H9 (cell line): ENCODE measurements around the gene WNT7B. TPM values are rescaled to one million over a fixed set of nuclear protein-coding genes. Genes with fewer than 3 reads are reported as not detected.

Source experiments
- DNase-seq: peaks from one replicate; pipeline ENCODE4 v3.0.0-alpha.2; 2017
- H2AFZ ChIP-seq: one replicate; pipeline ENCODE4 v1.6.1; 2013; ENCODE audit warnings: mild to moderate bottlenecking, low read length, control low read depth, moderate library complexity
- H2AK5ac ChIP-seq: 2 replicates; pipeline ENCODE4 v1.6.1; 2013; ENCODE audit warnings: low read length, control low read depth, mixed read lengths; ENCODE audit not compliant: insufficient read length
- H2BK120ac ChIP-seq: one replicate; pipeline ENCODE4 v1.6.1; 2013; ENCODE audit warnings: low read depth, mild to moderate bottlenecking, low read length, control low read depth, inconsistent platforms; ENCODE audit not compliant: poor library complexity, severe bottlenecking
- H2BK12ac ChIP-seq: 2 replicates; pipeline ENCODE4 v1.6.1; 2013; ENCODE audit warnings: low read length, control low read depth, mixed read lengths, low read depth; ENCODE audit not compliant: insufficient read length
- H2BK15ac ChIP-seq: 2 replicates; pipeline ENCODE4 v1.6.1; 2013; ENCODE audit warnings: low read depth, low read length, control low read depth
- H2BK20ac ChIP-seq: one replicate; pipeline ENCODE4 v1.6.1; 2013; ENCODE audit warnings: low read depth, mild to moderate bottlenecking, low read length, control low read depth, inconsistent platforms; ENCODE audit not compliant: poor library complexity, severe bottlenecking
- H2BK5ac ChIP-seq: 2 replicates; pipeline ENCODE4 v1.6.1; 2013; ENCODE audit warnings: low read length, control low read depth, mixed read lengths; ENCODE audit not compliant: insufficient read length
- H3K14ac ChIP-seq: 2 replicates; pipeline ENCODE4 v1.6.1; 2013; ENCODE audit warnings: low read length, control low read depth; ENCODE audit not compliant: insufficient read depth
- H3K18ac ChIP-seq: 2 replicates; pipeline ENCODE4 v1.6.1; 2013; ENCODE audit warnings: low read depth, mild to moderate bottlenecking, mixed read lengths, low read length, control low read depth; ENCODE audit not compliant: insufficient read length
- H3K23ac ChIP-seq: 2 replicates; pipeline ENCODE4 v1.6.1; 2013; ENCODE audit warnings: low read length, control low read depth, mixed read lengths, low read depth; ENCODE audit not compliant: insufficient read length
- H3K23me2 ChIP-seq: 2 replicates; pipeline ENCODE4 v1.6.1; 2013; ENCODE audit warnings: low read depth, mild to moderate bottlenecking, mixed read lengths, low read length, control low read depth; ENCODE audit not compliant: insufficient read length, poor library complexity, severe bottlenecking
- H3K27ac ChIP-seq: 2 replicates; pipeline ENCODE4 v1.5.1; 2013; ENCODE audit warnings: low read length, control low read depth, mixed read lengths, low read depth; ENCODE audit not compliant: insufficient read length
- H3K27me3 ChIP-seq: 2 replicates; pipeline ENCODE4 v1.6.1; 2013; ENCODE audit warnings: low read length, control low read depth, inconsistent platforms; ENCODE audit not compliant: insufficient read depth
- H3K4ac ChIP-seq: 2 replicates; pipeline ENCODE4 v1.6.1; 2013; ENCODE audit warnings: low read depth, mild to moderate bottlenecking, control low read depth, inconsistent platforms, low read length, moderate library complexity
- H3K4me1 ChIP-seq: 2 replicates; pipeline ENCODE4 v1.6.1; 2013; ENCODE audit warnings: low read length, control low read depth, inconsistent platforms; ENCODE audit not compliant: insufficient read depth
- H3K4me2 ChIP-seq: 2 replicates; pipeline ENCODE4 v1.6.1; 2013; ENCODE audit warnings: low read length, control low read depth, mixed read lengths; ENCODE audit not compliant: insufficient read length, insufficient read depth
- H3K56ac ChIP-seq: 2 replicates; pipeline ENCODE4 v1.6.1; 2013; ENCODE audit warnings: low read depth, mild to moderate bottlenecking, mixed read lengths, low read length, control low read depth; ENCODE audit not compliant: insufficient read length
- H3K79me1 ChIP-seq: 2 replicates; pipeline ENCODE4 v1.6.1; 2013; ENCODE audit warnings: low read depth, mild to moderate bottlenecking, moderate library complexity, low read length, control low read depth, inconsistent platforms; ENCODE audit not compliant: insufficient read depth, poor library complexity, severe bottlenecking
- H3K79me2 ChIP-seq: 2 replicates; pipeline ENCODE4 v1.6.1; 2013; ENCODE audit warnings: low read length, control low read depth, inconsistent platforms; ENCODE audit not compliant: insufficient read depth
- H3K9ac ChIP-seq: 2 replicates; pipeline ENCODE4 v1.6.1; 2013; ENCODE audit warnings: low read length, control low read depth, mixed read lengths; ENCODE audit not compliant: insufficient read length; ENCODE audit errors: extremely low read depth
- H3K9me3 ChIP-seq: one replicate; pipeline ENCODE4 v1.6.1; 2013; ENCODE audit warnings: low read depth, low read length, inconsistent platforms; ENCODE audit not compliant: control insufficient read depth
- H3T11ph ChIP-seq: one replicate; pipeline ENCODE4 v1.6.1; 2013; ENCODE audit warnings: mild to moderate bottlenecking, low read length, control low read depth, inconsistent platforms
- H4K20me1 ChIP-seq: one replicate; pipeline ENCODE4 v1.6.1; 2013; ENCODE audit not compliant: control insufficient read depth, insufficient read length, insufficient read depth
- H4K5ac ChIP-seq: 2 replicates; pipeline ENCODE4 v1.6.1; 2013; ENCODE audit warnings: low read depth, mild to moderate bottlenecking, mixed read lengths, low read length, control low read depth; ENCODE audit not compliant: insufficient read length
- H4K8ac ChIP-seq: replicated peaks from 2 replicates; pipeline ENCODE4 v1.6.1; 2013; ENCODE audit warnings: low read length, control low read depth, mixed read lengths, low read depth; ENCODE audit not compliant: insufficient read length
- H4K91ac ChIP-seq: 2 replicates; pipeline ENCODE4 v1.6.1; 2013; ENCODE audit warnings: low read depth, mild to moderate bottlenecking, moderate library complexity, mixed read lengths, low read length, control low read depth; ENCODE audit not compliant: insufficient read length
- H3K27ac Mint-ChIP-seq, 3 experiments: 2 replicates in 2 of 3; 3 replicates in 1 of 3; pipeline ENCODE4 v1.8.0; 2020 to 2021; ENCODE audit warnings: mixed read lengths in 3 of 3, mild to moderate bottlenecking in 1 of 3, moderate library complexity in 1 of 3
- H3K27me3 Mint-ChIP-seq: 2 replicates; pipeline ENCODE4 v1.8.0; 2021; ENCODE audit warnings: low read depth, mild to moderate bottlenecking, moderate library complexity, mixed read lengths
- H3K36me3 Mint-ChIP-seq, 3 experiments: 2 replicates in 2 of 3; 3 replicates in 1 of 3; pipeline ENCODE4 v1.8.0; 2020 to 2021; ENCODE audit warnings: low read depth in 3 of 3, mixed read lengths in 3 of 3; ENCODE audit not compliant: insufficient read depth in 1 of 3
- H3K4me1 Mint-ChIP-seq, 2 experiments: 2 replicates each; pipeline ENCODE4 v1.8.0; 2020; ENCODE audit warnings: mixed read lengths in 2 of 2
- H3K4me3 Mint-ChIP-seq, 2 experiments: 2 replicates in 1 of 2; 3 replicates in 1 of 2; pipeline ENCODE4 v1.8.0; 2020 to 2021; ENCODE audit warnings: mild to moderate bottlenecking in 2 of 2, mixed read lengths in 2 of 2, moderate library complexity in 1 of 2
- H3K9me3 Mint-ChIP-seq, 2 experiments: 2 replicates in 1 of 2; 3 replicates in 1 of 2; pipeline ENCODE4 v1.8.0; 2020; ENCODE audit warnings: mild to moderate bottlenecking in 2 of 2, mixed read lengths in 2 of 2, moderate library complexity in 1 of 2
- CTCF ChIP-seq: fragments of 200-600 bp; sonication (generic); conservative IDR thresholded peaks from 3 replicates; pipeline ENCODE4 v1.8.0; 2021; ENCODE audit warnings: antibody characterized with exemption, mild to moderate bottlenecking
- WGBS: extraction: QIAGEN DNeasy Blood & Tissue Kit; methylation state at CpG from one replicate; pipeline ENCODE4 v1.1.7; 2013; ENCODE audit warnings: missing lambda C conversion rate, low lambda C conversion rate, mixed read lengths; ENCODE audit not compliant: insufficient read length; ENCODE audit errors: extremely low coverage; 5-methylcytosine and 5-hydroxymethylcytosine counted together
- total RNA-seq: library from RNA; stranded (reverse); gene quantifications from 2 replicates; pipeline ENCODE4 v1.2.1, GENCODE V29; 2021

WNT7B gene
- total RNA-seq, 1 experiment from 2014 or later = 0.09 TPM

GRCh38 chr22:45887202-45888131 lies 89.5 kb downstream of the WNT7B start:
- H3K4me2 ChIP-seq = no peak overlapping the region
- no peaks in the 10 kb centered on the region for H3K79me2 ChIP-seq
- no peak overlapping the region for H3T11ph ChIP-seq
- H3K56ac ChIP-seq = no peak overlapping the region
- no peak overlapping the region for H2BK12ac ChIP-seq
- H2AK5ac ChIP-seq = no peak overlapping the region
- whole genome bisulfite sequencing = no CpG with 5 or more reads among the region's 22 CpGs
- no peak overlapping the region for H3K9ac ChIP-seq
- no peak overlapping the region for H3K27ac ChIP-seq
- H2BK20ac ChIP-seq = no peak overlapping the region
- no peaks in the 10 kb centered on the region for H3K36me3 Mint-ChIP-seq
- H3K27me3 ChIP-seq = no peaks in the 10 kb centered on the region
- H3K9me3 Mint-ChIP-seq = no peaks in the 10 kb centered on the region
- no peak overlapping the region for H2BK15ac ChIP-seq
- no peak overlapping the region for H3K27ac Mint-ChIP-seq
- peak overlapping the region; percentile 10 for H4K8ac ChIP-seq
- peak; percentile 18 for DNase-seq
- H3K4me3 Mint-ChIP-seq = no peak overlapping the region
- no peaks in the 10 kb centered on the region for H3K4me1 ChIP-seq
- no peak overlapping the region for H3K18ac ChIP-seq
- H4K5ac ChIP-seq = no peak overlapping the region
- no peaks in the 10 kb centered on the region; the same call in 1 of the 2 replicates for H3K27me3 Mint-ChIP-seq
- H2AFZ ChIP-seq = no peak overlapping the region
- H2BK5ac ChIP-seq = no peak overlapping the region
- H4K20me1 ChIP-seq = no peaks in the 10 kb centered on the region
- H3K23ac ChIP-seq = no peak overlapping the region
- H3K23me2 ChIP-seq = no peaks in the 10 kb centered on the region
- no peak overlapping the region for H4K91ac ChIP-seq
- TF ChIP-seq CTCF = no peak
- no peaks in the 10 kb centered on the region for H3K4me1 Mint-ChIP-seq
- no peak overlapping the region for H3K4ac ChIP-seq
- H3K9me3 ChIP-seq = no peaks in the 10 kb centered on the region
- no peak overlapping the region; the same call in 1 of the 2 replicates for H3K14ac ChIP-seq
- H2BK120ac ChIP-seq = no peak overlapping the region
- H3K79me1 ChIP-seq = no peaks in the 10 kb centered on the region
